ENCODE results near the gene CCDC88C. TPM values are rescaled to one million over a fixed set of nuclear protein-coding genes. Genes with fewer than 3 reads are reported as not detected.

Gene CCDC88C
- total and polyA plus RNA-seq, 9 donors, result 2.0 to 17.7 (median 3.9) TPM

GRCh38 chr14:91424813-91425530 is 7.4 kb upstream of the CCDC88C start:
- H3K4me1 ChIP-seq (ENCODE audit: insufficient read depth), result no peaks in the 10 kb centered on the region
- WGBS, 3 donors, result 47 to 53% (median 52%) methylated on average over 9 of the region's 9 CpGs
- intact Hi-C loops (cut with DNase I), result no loop called here
- no peak overlapping the region for H3K27ac ChIP-seq
- DNase-seq, result no peak
- H3K36me3 ChIP-seq, result no peaks in the 10 kb centered on the region
- TF ChIP-seq POLR2A (IDR thresholded peaks at IDR 0.05) (no peak), CTCF (IDR thresholded peaks at IDR 0.05) (no peak), EP300 (IDR thresholded peaks at IDR 0.05) (no peak)
- no peak overlapping the region for H3K4me3 ChIP-seq
- no peaks in the 10 kb centered on the region for H3K9me3 ChIP-seq
- H3K27me3 ChIP-seq, result no peaks in the 10 kb centered on the region

- no peak for DNase-seq
- intact Hi-C loops (cut with DNase I), result no loop called here
- H3K4me1 ChIP-seq (ENCODE audit: insufficient read depth), result peaks cover 5% of the 10 kb centered on the region
- H3K9me3 ChIP-seq, result no peaks in the 10 kb centered on the region
- H3K27ac ChIP-seq, result no peak overlapping the region
- no peaks in the 10 kb centered on the region for H3K36me3 ChIP-seq
- no peak overlapping the region for H3K4me3 ChIP-seq
- TF ChIP-seq EP300 (IDR thresholded peaks at IDR 0.05), result no peak
- no peak for TF ChIP-seq POLR2A (IDR thresholded peaks at IDR 0.05)
- no peak for TF ChIP-seq CTCF (IDR thresholded peaks at IDR 0.05)
- H3K27me3 ChIP-seq, result no peaks in the 10 kb centered on the region
- WGBS, 3 donors, result 91 to 92% (median 91%) methylated on average over 2 of the region's 2 CpGs
Measured at GRCh38 chr14:91420686-91421085, 3.1 kb upstream of the CCDC88C start.

- 27 to 33% (median 27%) methylated on average over 3 of the region's 3 CpGs for WGBS, 3 donors
- Histone ChIP-seq H3K36me3 (no peaks in the 10 kb centered on the region), H3K27ac (no peak overlapping the region), H3K9me3 (no peaks in the 10 kb centered on the region), H3K4me1 (ENCODE audit: insufficient read depth) (peaks cover 5% of the 10 kb centered on the region), H3K27me3 (no peaks in the 10 kb centered on the region), H3K4me3 (no peak overlapping the region)
- TF ChIP-seq POLR2A (IDR thresholded peaks at IDR 0.05), result no peak
- intact Hi-C loops (cut with DNase I), result loop anchor here in 3 of 4 donors (5.0 to 10.0 kb wide), 2 partner anchors 92 to 95 kb away; no protein-coding TSS in a partner anchor
- DNase-seq, result no peak
Measured at GRCh38 chr14:91419451-91419850, 1.8 kb upstream of the CCDC88C start.

GRCh38 chr14:91419044-91419397 is 1.4 kb upstream of the CCDC88C start:
- H3K27ac ChIP-seq, result no peak overlapping the region
- no peaks in the 10 kb centered on the region for H3K36me3 ChIP-seq
- peaks cover 5% of the 10 kb centered on the region for H3K4me1 ChIP-seq (ENCODE audit: insufficient read depth)
- WGBS, 3 donors, result 46 to 49% (median 48%) methylated on average over 12 of the region's 12 CpGs
- H3K4me3 ChIP-seq, result peak overlapping the region; percentile 44
- H3K27me3 ChIP-seq, result no peaks in the 10 kb centered on the region
- no peaks in the 10 kb centered on the region for H3K9me3 ChIP-seq
- no peak for DNase-seq
- TF ChIP-seq EP300 (IDR thresholded peaks at IDR 0.05) (no peak), CTCF (IDR thresholded peaks at IDR 0.05) (no peak), POLR2A (IDR thresholded peaks at IDR 0.05) (no peak)
- intact Hi-C loops (cut with DNase I), result loop anchor here in 3 of 4 donors (5.0 to 10.0 kb wide), 2 partner anchors 92 to 94 kb away; no protein-coding TSS in a partner anchor

- 1 to 3% (median 2%) methylated on average over 42 of the region's 42 CpGs for WGBS, 3 donors
- Histone ChIP-seq H3K36me3 (no peaks in the 10 kb centered on the region), H3K27ac (no peak overlapping the region), H3K4me1 (ENCODE audit: insufficient read depth) (peaks cover 5% of the 10 kb centered on the region), H3K27me3 (no peaks in the 10 kb centered on the region), H3K9me3 (no peaks in the 10 kb centered on the region), H3K4me3 (peak overlapping the region; percentile 44)
- peak; percentile 29 to 73 (median 56) for DNase-seq
- TF ChIP-seq EP300 (IDR thresholded peaks at IDR 0.05) (no peak), POLR2A (IDR thresholded peaks at IDR 0.05) (no peak), CTCF (IDR thresholded peaks at IDR 0.05) (peak; percentile 42 to 85 (median 84))
- intact Hi-C loops (cut with DNase I), result loop anchor here (1.0 to 10.0 kb wide), 3 partner anchors 91 to 95 kb away; no protein-coding TSS in a partner anchor
Measured at GRCh38 chr14:91418387-91419043, 895 bp upstream of the CCDC88C start.
